Muscle of arm (tissue), 12 donors: ENCODE data around the gene TWIST2. TPM values are rescaled to one million over a fixed set of nuclear protein-coding genes. Genes with fewer than 3 reads are reported as not detected.
A peak's percentile ranks its signal among the peaks of the same experiment; 100 is the strongest.

Source experiments
- DNase-seq: peaks from one replicate; pipeline ENCODE4 v3.0.0-alpha.2; 2013
- polyA plus RNA-seq, 12 donors: library from polyadenylated mRNA; unstranded; fragments of 120-200 nt; gene quantifications; one replicate each; pipeline ENCODE4 v1.2.1, GENCODE V29; 2013; ENCODE audit not compliant: insufficient read length in 12 of 12

The TWIST2 gene
- polyA plus RNA-seq, 12 donors: 3.0 to 140 (median 5.9) TPM; not detected in 2

DNA sequence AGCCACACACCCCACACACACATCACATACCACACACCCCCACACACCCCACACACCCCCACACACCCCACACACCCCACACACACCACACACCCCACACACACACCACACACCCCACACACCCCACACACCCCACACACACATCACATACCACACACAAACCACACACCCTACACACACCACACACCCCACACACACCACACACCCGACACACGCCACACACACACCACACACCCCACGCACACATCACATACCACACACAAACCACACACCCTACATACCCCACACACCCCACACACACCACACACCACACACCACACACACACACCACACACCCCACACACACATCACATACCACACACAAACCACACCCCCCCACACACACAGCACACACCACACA lies 22.4 kb downstream of the TWIST2 start:
- DNase-seq: no peak

DNA sequence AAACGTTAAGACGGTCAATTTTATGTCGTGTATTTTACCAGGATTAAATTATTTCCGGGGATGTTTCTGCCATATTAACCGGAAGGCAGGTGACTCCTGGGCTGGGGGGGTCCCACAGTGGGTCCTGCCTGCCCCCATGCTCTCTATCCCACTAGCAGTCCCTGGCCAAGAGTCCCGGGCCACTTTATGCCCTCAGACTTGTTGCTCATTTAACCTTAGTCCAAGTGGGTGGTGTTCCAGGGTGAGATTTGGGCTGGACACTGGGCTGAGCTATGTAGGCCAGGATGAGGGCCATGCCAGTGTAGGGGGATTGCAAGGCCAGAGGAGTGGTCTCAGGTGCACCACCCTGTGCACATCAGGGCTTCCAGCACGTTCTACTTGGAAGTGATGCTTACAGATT lies 24.1 kb downstream of the TWIST2 start:
- DNase-seq: no peak

DNA sequence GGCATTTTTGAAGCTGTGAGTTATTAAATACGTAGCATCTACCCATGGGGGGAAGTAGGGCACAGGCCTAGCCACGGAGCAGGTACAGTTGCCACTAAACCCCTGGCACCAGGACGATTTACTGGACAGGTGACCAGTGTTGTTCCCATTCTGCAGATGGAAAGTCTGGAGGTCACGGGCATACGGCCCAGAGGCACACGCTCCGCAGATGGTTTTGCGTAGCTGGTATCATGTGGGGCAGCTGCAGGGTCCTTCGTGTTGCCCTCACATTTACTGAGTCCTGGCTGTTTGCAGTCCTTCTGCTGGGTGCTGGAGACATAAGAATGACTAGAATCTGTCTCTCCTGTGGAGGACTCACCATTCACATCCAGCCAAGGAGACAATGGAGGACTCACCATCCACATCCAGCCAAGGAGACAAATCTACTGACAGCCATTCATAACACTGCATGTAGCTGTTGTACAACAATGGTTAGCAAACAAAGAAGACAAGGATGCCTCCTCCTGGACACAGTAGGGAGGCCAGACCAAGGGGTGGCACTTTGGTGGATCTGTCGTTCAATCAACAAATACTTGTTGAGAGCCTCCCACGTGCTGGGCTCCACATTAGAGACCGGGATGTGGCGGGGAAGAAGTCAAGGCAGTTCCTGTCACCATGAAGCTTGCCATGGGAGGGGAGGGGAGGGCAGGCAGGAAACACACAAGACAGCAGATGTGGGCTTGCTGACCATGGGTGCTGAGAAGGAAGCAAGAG lies 24.9 kb downstream of the TWIST2 start:
- no peak for DNase-seq

DNA sequence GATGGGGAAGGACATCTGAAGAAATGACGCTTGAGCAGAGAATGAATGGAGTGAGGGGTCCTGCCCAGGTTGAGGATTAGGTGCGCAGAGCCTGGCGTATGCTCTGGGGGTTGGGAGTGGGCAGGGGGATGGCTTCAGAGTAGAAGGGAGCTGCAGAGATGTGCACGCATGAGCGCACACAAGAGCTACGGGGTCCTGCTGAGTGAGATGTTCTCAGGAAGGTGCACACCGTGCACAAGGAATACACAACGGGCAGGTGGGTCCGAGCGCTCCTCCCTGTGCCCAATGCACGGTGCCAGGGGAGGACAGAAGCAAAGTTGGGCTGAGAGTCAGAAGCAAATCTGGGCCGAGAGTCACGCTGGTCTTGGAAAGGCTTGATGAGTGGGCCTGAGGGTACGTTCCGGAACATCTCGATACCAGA lies 25.5 kb downstream of the TWIST2 start:
- no peak for DNase-seq

DNA sequence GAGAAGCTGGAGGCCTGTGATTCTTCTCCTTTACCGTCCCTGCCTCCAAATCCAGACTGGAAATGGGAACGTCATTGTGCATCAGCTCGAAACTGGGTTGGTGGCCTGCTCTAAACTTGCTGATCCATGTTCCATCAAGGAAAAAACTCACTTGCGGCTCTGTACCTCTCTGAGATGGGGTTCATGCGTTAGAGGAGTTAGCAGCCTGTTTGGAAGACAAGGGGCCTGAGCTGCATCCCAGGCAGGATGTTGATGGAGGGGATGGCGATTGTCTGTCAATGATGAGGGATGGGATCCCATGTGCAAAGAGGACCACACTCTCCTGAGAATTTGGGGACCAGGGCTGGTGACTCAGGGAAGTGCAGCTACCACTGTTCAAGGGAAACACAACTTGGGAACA lies 26.0 kb downstream of the TWIST2 start:
- no peak for DNase-seq

DNA sequence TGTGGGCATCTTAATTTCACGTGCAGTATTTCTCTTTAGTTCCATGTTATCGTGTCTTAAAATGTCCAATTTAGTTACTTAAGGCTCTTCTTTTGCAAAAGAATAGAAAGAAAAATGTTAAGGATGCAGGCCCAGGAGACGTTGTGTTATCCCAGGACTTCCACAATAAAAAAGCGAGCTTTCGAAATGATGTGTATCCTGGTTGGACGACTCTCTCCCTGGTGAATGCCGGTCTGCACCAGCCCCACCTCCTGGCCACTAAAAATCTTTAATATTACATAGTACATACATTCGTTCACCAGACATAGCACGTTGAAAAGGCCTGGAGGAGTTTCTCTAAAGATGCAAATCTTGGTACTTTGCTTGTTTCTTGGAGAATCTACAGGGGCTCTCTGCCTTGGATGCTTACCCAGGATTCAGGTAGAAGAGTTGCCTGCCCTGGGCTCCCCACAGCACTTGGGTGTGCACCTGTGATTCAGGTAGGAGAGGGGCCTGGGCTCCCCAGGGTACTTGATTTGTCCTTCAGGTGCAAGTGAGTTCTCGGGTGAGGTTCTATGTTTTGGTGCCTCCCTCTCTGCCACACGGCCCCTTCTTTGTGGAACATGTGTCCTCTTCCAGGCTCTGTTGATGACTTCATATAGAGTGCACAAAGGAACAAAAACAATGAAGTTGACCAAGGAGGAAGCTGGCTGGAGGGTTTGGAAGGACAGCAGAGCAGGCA lies 26.6 kb downstream of the TWIST2 start:
- DNase-seq: no peak

DNA sequence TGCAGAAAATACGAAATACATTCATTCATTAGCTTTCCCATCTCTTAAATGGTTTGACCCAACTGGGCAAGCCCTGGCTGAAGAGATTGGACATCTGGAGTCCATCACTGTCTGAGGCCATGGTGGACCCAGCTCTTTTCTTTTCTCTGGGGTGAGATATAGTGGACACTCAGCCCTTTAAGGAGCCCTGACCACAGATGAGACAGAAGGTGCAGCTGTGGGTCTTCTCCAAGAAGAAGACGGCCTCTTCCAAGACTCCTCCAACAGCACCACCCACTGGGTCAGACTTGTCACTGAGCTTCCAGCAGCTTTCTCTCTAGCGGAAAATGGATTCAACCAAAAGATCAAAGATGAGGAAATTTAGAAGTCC lies 27.2 kb downstream of the TWIST2 start:
- no peak for DNase-seq

DNA sequence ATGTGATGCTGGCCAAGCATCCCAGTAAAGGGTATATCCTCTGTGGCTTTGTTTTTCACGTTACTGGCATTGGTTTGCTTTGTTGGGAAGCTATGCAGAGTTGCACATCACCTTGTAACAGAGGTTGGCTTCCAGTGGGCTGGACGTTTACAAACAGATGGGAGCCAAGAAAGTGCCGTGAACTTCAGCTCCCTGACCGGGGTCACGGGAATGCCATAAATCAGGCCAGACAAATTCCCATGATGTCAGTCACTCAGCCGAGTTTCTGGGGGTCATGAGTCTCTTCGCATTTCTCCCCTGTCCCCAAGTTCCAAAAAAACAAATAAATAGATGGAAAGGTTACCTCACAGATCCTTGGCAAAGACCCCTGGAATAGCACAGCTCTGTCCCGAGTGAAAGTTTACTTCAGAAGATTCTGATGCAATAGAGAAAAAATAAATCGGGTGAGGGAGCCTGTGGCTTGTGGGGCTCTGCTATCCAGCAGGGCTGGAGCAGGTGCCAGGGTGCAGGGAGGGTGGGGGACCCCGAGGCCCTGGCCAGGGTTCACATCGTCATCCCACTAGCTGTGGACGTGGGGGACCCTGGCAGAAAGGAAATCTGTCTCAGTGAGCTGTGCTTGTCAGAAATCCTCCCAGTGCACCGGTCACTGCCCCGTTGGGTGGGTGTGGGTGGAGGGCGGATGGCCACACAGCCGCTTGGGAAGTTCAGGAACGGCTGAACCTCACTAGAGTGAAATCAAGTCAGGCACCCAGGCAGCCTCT lies 27.8 kb downstream of the TWIST2 start:
- DNase-seq: no peak

DNA sequence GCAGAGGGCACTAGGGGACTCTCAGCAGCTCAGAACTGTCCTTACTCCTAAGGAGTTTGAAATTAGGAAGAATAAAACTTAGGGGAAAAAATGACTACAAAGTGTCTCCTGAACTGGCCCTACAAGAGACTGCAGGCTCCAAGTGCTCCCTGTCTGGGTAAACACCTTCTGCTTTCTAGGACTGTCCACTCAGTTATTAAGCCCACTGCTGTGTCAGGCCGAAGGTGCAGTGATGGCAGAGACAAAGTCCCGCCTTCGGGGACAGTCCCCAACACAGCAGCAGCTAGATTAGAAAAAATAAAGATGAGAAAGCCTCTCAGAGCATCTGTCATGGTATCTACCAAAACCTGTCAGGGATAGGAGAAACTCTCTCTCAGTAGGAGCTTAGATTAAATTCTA lies 28.3 kb downstream of the TWIST2 start:
- no peak for DNase-seq

DNA sequence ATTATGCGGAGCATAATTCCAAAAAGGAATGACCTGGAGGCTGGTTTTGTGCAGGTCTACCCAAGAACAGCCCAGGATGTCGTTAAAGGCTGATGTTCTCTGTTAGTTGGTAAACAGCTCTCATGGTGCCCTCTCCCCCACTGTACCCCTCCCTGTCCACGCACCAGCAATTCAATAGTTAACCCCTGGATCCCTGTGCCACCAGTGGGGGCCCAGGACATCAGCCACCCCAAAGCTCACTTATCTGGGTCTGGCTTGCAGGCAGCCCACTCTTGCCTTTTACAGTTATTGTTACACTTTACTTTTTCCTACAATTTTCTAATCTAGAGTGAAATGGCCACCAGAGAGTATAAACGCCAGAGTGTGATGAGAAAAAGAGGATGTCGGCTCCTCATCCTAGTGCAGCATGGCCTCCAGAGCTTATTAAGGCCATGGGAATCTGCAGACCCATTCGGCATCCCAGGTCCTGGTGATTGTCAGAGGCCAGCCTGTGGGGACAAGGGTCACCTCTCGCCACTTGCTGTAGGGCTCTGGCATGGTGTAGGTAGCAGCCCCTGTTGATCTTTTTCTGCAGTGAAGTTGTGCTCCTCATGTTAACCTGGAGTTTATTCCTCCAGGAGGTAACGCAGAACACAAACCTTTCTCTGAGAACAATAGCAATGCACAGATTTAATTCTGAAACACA lies 30.3 kb downstream of the TWIST2 start:
- DNase-seq: no peak

DNA sequence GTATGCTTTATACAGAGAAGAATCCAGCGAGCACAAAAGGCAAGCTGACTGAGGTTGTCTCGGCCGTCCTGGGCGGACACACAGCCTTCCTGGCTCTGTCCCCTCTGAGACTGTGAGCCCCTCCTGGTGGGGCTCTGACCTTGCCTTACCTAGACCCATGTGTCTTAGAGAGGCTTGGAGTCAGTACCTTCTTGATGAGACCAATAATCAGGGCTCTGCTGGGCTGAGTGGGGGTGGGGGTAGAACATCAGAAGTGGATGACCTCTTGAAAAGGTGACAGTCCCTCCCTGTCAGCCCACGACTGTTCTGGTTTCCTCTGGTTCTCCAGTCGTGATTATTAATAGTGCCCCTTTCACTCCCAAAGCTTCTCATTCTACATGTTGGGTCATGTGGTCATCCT lies 31.2 kb downstream of the TWIST2 start:
- DNase-seq: no peak

DNA sequence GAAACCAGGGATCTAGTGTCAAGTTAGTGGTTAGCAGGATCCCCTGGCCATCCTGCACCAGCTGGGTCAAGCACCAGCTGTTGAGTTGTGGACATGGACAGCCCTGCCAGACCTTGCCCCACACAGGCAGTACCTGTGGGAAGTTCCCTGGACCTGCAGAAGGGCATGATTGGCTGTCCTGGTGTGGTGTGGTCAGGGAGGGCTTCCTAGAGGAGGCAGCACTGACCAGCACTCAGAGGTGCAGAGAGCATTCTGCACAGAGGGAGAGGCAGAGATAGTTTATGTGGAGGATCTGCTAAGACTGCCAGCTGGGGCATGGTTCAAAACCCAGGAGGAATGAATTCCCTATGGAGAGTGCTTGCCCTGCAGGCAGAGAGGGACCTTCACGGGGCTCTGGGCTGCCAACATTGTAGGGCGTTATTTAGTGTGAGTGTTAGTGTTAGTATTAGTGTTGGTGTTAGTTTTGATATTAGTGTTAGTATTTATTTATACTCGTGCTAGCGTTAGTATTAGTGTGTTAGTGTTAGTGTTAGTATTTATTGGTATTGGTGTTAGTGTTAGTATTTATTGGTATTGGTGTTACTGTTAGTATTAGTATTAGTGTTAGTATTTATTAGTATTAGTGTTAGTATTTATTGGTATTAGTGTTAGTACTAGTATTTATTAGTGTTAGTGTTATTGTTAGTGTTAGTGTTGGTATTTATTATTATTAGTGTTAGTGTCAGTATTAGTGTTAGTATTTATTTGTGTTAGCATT lies 31.9 kb downstream of the TWIST2 start:
- no peak for DNase-seq

DNA sequence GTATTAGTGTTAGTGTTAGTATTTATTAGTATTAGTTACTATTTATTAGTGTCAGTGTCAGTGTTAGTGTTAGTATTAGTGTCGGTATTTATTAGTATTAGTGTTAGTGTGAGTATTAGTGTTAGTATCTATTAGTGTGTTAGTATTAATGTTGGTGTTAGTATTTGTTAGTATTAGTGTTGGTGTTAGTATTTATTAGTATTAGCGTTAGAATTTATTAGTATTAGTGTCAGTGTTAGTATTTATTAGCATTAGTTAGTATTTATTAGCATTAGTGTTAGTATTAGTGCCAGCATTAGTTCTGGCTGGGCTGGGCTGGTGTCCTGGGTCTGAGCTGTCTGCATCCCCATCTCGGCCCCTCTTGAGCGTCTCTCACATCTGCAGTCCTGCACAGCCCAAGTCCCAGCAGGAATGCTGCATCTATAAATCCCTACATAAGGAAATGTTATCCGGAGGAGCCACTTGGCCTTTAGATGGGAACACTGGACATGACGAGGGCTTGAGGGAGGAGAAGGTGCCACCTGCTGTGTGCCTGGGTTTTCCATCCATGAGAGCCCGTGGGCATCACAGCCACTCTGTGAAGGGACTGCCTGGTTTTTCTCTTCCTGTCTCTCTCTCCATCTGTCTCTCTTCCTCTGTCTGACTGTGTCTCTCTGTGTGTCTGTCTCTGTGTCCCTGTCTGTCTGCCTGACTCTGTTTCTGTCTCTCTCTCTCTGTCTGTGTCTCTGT lies 33.6 kb downstream of the TWIST2 start:
- DNase-seq: no peak

DNA sequence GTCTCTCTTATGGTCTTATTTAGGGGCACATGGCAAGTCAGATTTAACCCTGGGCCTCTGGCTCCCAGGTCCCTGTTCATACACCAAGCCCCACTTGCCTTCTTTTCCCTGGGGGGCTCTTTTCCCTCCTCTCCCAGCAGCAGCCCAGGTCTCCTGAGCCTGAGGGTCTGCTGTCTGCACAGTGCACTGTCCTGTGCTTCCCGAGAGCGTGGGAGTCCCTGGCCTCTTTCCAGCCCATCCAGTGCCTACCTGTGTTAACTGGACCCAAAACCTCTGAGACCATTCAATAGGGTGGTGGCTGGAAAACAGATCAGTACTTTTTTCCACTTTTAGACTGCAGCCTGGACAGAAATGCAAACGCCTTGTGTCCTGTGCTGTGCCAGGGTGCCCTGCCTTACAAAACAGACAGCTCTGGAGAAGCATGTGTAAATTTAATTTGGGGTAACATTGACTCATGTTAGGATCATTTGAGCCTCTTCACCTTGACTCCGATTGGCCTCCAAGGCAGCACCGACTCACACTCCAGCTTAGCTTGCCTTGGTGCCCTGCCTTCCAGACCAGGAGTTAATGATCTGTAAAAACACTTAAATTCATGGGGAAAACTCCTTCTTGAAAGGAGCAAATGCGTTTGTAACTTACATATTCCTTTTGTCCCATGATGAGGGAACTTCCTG lies 34.3 kb downstream of the TWIST2 start:
- no peak for DNase-seq

DNA sequence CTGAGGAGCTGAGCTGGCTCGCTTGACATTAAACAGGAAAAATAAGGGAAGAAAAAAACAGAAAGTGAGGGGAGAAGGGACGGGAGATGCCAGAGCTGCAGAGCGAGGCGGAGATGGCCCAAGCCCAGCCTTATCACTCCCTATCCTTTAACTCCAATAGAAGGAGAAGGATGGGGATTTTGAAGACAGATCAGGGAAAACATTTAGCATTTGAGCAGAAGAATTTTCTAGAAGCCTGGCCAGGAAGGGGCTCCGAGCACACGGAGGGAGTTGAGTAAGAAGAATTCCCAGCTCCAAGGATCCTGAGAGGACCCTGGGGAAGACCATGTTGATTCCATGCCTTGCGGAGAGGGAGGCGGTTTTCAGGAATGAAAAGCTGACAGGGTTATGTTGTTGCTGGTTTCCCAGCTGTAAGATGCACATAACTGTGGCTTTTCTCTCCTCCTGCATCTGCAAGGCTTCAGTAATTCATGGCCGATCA lies 35.6 kb downstream of the TWIST2 start:
- DNase-seq: peak; percentile 48

DNA sequence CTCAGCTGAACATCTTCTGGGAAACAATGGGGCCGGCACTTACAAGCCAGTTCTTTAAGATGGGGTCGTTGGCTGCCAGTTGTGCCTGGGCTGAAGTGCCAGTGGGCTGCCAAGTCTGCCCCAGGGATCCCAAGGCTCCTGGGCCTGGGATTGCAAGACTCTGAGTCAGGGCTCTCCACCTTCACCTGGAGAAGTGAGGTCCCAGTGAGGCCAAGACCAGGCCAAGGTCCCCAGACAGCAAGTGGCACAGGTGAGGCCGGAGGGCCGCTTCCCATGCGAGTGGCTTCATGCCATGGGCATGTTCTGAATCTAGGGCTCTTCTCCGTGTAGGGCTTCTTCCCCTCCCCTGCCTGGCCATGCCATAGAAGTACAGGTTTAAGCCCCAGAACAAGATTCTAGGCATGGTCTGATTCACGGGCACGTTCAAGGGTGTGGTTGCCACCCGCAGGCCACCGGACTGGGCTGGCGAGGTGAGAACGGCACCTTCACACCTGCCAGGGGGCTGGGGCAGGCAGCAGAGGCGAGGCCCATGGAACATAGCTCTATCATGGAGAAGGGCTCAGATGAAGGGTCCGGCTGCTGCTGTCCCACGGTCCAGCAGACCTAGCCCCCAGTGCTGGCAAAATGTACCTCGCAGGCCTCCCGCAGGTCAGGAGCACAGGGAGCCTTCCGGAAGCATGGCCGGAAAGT lies 36.4 kb downstream of the TWIST2 start:
- DNase-seq: no peak

DNA sequence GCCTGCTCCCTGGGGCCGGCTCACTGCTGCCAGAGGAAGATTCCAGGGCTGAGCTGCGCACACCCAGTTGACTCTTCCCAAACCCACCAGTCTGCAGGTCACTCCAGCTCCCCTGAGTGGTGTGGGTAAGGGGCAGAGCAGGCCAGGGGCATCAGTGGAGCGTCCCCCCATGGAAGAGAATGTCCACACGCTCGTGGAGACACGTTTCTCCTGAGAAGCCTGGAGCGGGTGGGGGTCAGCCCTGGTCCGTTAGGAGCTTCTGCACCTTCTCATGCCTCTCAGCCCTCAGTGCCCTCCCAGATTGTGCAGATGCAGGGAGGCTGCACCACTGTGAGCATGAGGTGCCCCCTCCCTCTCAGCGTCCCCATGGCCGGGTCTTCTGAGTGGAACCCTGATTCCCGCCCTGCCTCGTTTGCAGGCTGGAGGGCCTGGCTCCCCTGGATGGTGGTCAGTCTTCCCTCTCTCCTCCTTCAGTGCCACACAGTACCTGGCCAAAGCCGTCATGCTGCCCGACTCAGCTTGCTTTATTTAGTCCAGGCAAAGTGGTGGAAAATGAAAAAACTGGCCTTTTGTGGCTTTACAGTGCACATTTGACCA lies 37.0 kb downstream of the TWIST2 start:
- DNase-seq: no peak

DNA sequence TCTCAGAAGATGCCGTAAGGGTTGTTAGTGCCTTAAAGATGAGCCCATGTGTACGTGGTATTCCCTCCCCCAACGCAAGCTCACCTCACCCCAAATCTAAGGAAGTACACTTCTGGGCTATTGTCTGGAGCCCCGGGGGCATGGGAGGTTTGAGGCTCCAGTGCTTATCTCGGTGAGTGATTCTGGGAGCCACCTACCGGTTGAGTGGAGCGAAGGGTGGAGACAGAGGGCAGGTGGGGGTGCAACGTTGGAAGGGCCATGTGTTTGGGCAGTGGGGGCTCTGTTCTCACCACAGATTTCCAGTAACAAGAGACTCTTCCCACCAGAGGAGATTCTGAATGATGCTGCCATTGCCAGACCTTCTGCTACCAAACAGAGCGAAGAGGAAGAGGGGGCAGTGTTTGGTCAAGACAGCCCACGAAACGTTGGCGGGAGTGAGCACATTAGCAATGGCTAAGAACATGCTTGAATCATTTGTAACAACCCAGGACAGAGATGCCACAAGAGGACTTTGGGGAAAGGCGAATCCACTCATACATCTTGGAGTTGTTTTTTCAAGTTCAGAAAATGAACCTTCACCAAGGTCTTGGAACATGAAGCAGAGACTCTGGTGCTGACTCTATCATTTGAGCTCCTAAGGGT lies 38.7 kb downstream of the TWIST2 start:
- DNase-seq: no peak
